ENCODE results near the gene LEMD3.

The LEMD3 gene

GRCh38 chr12:65169320-65170208 is at the start of gene LEMD3:
LEMD3 (plus strand) TSS chr12:65169583; CDS start chr12:65169597, 14 bp downstream.
- peak; percentile 91 to 94 for DNase-seq

DNA sequence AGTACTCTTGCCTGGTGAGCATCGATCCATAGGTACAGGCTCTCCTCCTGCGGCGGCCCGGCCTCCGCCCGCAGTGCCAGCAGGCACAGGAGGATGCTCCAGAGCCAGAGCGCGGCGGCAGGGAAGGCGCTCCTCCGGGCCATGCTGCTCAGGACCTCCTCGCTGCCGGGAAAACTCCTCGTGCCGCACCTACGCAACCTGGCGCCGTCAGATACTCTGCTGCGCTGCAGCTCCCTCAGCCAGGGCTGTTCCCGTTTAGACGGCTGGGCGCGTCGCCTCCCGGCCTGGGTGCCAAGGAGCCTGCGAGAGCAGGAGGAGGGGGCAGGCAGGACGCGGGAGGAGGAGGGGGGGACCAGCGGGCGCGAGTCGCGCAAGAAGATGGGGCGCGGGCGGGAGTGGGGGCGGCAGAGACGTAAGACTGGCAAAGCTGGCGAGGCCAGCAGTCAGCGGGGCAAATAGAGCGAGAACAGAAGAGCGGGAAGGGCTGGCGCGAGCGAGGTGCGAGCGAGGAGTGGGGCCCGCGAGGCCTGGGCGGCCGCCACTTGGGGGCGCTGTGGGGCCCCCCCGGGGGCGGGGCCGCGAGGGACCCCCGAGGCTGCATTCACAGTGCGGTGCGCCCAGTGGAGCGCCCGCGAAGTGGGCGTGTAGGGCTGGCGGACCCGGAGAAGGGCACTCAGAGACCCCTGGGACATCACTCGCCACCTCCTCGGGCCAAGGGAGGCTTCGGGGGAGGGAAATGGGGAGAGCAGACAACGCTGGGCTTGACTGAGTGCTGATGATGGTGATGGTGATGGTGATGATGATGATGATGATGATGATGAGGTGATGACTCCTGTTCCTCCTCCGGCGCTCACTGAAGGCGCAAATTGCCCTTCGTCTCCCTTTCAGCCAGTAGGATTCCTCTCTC is 48.1 kb upstream of the LEMD3 start, which contains the start of gene WIF1:
WIF1 (minus strand) TSS at position 257 of the 907 bp plus-strand sequence; CDS start at position 143, 114 bp downstream.
- peak; percentile 11 to 42 for DNase-seq

GRCh38 chr12:65121956-65122469 is 47.4 kb upstream of the LEMD3 start:
- no peak for DNase-seq

DNA sequence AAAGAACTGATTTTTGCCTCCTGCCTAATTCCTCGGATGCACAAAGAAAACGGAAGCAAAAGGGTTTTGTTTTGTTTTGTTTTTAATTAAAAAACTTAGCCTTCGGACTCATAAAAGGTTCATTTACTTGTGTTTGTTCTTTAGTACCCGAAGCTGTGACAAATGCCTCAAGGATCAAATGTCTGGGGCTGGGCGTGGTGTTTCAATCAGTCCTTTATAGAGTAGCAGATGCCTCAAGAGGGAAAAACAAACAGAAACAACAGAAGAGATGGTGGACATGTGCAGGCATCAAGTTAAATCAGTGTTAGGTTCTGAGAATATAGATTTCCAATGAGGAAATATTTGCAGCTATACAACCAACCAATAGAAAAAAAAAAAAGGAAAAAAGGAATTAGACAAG is 46.7 kb upstream of the LEMD3 start:
- DNase-seq: no peak

GRCh38 chr12:65123435-65124063 is 45.8 kb upstream of the LEMD3 start:
- no peak for DNase-seq

GRCh38 chr12:65125247-65125646 is 44.1 kb upstream of the LEMD3 start:
- no peak for DNase-seq

DNA sequence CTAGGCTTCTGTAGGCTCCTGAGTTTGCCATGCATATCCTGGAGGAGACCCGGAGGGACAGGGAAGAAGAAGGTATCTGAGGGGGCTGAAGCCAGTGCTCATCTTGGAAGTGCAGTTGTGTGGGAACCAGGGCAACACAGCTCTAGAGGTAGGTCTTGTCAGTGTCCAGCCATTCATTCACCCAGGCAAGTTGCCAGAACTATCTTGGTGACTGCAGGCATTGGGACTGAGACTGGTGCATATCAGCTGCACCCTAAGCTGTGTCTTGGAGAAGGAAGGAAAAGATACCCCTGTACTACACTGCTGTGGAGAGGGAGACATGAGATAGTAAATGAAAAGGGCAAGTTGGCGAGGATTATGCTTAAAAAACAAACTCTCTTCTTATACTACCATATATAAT is 43.4 kb upstream of the LEMD3 start:
- DNase-seq: no peak

DNA sequence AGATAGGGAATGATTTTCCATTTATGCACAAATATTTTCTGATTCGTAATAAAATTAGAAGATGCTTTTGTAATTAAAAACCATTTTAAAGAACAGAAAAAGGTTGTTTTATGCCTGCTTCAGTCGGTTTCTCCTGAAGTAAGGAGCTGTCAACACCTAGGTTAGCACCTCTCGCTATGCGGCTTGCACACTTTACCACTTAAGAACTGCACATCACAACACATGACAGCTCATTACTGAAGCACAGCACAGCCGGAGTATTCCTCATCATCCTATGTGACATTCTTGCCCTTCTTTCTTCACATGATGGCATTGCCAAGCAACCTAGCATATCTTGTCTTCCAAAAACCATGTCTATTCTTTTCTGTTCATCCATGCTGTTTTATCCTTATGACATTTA is 42.9 kb upstream of the LEMD3 start:
- no peak for DNase-seq

DNA sequence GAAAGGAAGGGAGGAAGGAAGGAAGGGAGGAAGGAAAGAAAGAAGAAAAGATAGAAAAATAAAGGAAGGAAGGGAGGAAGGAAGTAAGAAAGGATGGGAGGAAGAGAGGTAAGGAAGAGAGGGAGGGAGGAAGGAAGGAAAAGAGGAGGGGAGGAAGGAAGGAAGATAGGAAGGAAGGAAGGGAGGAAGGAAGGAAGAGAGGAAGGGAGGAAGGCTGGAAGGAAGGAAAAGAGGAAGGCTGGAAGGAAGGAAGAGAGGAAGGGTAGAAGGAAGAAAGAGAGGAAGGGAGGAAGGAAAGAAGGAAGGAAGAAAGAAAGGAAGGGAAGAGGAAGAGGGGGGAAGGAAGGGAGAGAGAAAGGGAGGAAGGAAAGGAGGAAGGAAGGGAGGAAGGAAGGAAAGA is 35.5 kb upstream of the LEMD3 start:
- no peak for DNase-seq

DNA sequence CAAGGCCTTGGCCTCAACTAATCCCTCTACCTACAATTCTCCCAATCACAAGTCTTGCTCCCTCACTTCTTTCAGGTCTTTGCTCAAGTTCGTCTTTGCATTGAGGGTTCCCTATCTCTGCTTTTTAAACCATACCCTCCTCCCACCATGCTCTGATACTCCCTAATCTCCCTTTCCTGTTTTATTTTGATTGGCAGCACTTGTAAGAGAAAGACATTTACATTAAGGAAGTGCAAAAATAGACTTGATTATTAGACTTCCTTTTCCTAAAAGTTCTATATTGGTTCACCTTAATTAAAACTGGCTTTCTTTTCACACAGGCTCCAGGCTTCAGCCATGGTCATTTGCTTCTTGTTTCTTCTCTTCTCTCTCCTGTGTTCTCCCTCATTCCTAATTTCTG is 30.0 kb upstream of the LEMD3 start:
- no peak for DNase-seq

GRCh38 chr12:65140738-65141137 is 28.6 kb upstream of the LEMD3 start:
- DNase-seq: no peak

DNA sequence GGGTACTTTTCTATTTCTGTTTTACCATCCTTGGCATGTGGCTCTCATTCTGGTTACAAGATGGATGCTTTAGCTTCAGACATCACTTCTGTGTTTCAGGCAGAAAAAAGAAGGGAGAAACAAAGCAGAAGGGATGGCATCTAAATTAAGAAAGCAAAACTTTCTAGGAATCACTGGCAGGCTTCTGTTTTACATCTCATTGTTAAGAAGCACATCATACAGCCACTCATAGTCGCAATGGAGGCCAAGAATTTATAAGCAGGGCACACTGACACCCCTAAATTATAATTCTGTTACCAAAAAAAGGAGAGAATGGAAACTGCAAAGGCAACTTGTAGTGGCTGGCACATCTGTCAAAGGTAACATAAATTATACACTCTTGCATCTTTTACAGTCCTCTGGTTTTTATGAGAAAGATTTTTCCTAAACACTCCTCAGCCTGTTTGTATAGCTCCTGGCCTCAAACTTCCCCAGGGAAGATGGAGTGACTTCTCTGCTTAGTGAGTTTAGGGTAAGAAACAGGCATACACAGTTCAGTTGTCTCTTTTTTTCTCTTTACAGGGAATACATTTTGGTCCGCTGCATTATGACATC is 22.0 kb upstream of the LEMD3 start:
- no peak for DNase-seq

DNA sequence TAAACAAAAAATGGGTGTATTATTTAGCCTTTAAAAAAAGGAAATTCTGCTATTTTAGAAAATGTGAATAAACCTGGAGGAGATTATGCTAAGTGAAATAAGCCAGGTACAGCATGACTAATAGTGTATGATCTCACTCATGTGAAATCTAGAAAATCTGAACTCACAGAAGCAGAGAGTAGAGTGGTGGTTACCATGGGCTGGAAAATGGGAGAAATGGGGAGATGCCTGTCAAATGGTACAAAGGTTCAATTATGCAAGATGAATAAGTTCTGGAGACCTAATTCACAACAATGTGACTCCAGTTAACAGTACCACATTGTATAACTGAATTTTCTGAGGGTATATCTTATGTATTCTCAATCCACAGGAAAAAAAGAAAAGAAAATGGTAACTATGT is 17.4 kb upstream of the LEMD3 start:
- no peak for DNase-seq

GRCh38 chr12:65152596-65152995 is 16.8 kb upstream of the LEMD3 start:
- no peak for DNase-seq

DNA sequence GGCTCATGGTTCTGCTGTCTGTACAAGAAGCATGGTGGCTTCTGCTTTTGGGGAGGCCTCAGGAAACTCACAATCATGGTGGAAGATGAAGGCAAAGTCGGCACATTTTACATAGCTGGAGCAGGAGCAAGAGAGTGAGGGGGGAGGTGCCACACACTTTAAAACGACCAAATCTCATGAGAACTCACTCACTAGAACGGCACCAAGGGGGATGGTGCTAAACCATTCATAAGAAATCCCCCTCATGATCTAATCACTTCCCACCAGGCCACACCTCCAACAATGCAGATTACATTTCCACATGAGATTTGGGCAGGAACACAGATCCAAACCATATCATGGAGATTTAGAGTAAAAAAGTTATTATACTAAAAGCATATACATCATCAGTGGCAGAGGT is 13.6 kb upstream of the LEMD3 start:
- no peak for DNase-seq

GRCh38 chr12:65156366-65156841 is 13.0 kb upstream of the LEMD3 start:
- no peak for DNase-seq

DNA sequence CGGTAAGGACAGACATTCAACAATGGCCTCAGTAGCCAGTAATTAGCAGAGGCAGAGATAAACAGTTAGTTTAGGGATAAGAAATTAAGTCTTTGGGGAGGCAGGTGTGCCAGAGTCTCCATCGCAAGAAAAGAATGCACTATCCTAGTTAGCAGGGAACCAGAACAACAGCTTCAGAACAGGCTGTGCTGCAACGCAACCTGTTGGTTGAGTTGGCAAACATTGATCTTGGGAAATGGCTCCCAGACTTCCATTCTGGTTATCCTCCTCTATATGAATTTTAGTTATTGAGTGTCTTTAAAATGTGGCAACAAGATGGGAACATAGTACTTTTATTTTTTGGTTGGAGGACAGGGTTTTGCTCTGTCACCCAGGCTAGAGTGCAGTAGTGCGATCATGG is 12.3 kb upstream of the LEMD3 start:
- no peak for DNase-seq

DNA sequence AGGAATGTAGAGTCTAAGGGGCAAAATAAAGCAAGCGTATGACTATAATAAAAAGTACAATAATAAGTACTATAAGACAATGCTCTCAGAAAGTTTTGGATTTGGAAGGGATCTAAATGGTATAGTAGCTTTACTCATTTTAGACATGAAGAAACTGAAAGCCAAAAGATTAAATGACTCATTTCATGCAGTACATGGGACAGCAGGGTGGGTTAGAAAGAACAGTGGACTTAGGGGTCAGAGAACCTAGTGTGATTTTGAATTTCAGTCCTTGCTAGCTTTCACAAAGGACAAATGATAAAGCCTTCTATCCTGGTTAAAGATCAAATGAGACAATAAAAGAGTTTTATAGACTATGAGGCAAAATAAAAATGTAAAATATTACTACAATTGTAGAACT is 6.8 kb upstream of the LEMD3 start:
- no peak for DNase-seq

GRCh38 chr12:65164244-65164643 is 5.1 kb upstream of the LEMD3 start:
- DNase-seq: no peak

DNA sequence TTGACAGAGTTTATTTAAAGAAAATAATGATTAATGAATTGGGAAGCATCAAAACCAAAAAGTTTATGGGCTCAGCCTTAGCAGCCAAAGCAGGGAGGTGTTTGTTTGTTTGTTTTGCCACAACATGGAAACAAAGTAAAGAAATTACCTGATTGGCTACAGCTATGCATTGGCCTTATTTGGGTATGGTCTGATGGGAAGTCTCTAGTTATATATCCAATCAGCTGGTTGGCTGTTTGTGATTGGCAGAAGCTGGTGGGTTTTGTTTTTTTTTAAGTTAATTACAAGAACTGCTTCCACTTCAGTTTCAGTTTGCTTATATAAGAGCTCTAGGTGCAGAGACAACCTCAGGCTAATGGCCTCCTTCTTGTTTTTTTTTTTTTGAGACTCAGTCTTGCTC is 4.6 kb upstream of the LEMD3 start:
- DNase-seq: no peak

- DNase-seq: no peak
These were observed 583 bp upstream of the LEMD3 start for GRCh38 chr12:65168681-65169319.

Data from stimulated activated CD4-positive, alpha-beta T cell treated with anti-CD3 and anti-CD28 coated beads, Interleukin-4, amount 100 ng/mL, for 4 hours (primary cell).